Measurements from ENCODE around the gene GIMAP8. TPM values are rescaled to one million over a fixed set of nuclear protein-coding genes. Genes with fewer than 3 reads are reported as not detected.
A peak's percentile ranks its signal among the peaks of the same experiment; 100 is the strongest.

GIMAP8 gene
- 10 to 100 TPM; 11.3 to 36.0 (median 14.9) TPM for total RNA-seq
- polyA plus RNA-seq: 10 to 100 TPM; 11.7 to 20.3 TPM
- long read RNA-seq, donor 1, full-length matches to known transcripts: 19 of 33 reads
- long read RNA-seq, donor 1, partial matches to known transcripts: 13 of 33 reads
- long read RNA-seq, donor 1, other reads (novel, unspliced or antisense): 1 of 33 reads
- long read RNA-seq, donor 2, full-length matches to known transcripts: 87 of 152 reads
- long read RNA-seq, donor 2, partial matches to known transcripts: 22 of 152 reads
- long read RNA-seq, donor 2, other reads (novel, unspliced or antisense): 43 of 152 reads
- long read RNA-seq, donor 3, full-length matches to known transcripts: 18 of 27 reads
- long read RNA-seq, donor 3, partial matches to known transcripts: 7 of 27 reads
- long read RNA-seq, donor 3, other reads (novel, unspliced or antisense): 2 of 27 reads

DNA sequence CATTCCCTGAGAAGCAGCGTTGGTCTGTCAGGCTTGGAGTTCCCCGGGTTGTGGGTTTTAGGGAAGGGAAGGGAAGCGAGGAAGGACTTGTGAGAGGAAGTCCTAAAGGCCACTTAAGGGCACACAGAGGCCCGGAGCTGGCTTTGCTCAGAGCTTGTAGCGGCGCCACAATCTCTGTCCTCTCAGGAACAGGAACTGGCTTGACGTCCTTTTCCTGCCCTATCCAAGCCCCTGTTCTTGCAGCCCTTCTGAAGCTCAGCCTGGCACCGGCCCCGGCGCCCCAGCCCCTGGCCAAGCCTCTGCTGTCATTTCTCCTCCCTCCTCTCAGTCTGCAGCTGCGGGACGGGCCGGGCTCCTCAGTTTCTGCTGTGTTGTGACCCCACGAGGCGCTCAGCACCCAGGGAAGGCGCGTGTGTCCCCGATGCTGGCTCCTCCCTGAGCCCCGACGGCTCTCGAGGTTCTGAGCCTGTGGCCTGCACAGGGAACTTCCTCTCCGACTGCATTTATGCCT lies at the start of gene GIMAP8:
Gene GIMAP8 (plus strand): TSS at position 140 of the 511 bp plus-strand sequence. CDS start 16,069 bp downstream, outside the sequence.
- Histone ChIP-seq H3K36me3 (peaks cover 0 to 6% (median 0%) of the 10 kb centered on the region in 9 donors), H3K9me3 (peaks cover 0 to 1% (median 0%) of the 10 kb centered on the region in 12 donors), H3K4me1 (peaks cover 0 to 54% (median 15%) of the 10 kb centered on the region in 12 donors), H3K27ac (peak within 1 kb of the TSS; percentile 75 to 97 (median 88)), H3K27me3 (no peaks in the 10 kb centered on the region), H3K4me3 (peak within 1 kb of the TSS; percentile 39 to 74 (median 62))
- peak; percentile 83 to 92 (median 87) for ATAC-seq
- peak; percentile 82 to 93 (median 86) for DNase-seq
- intact Hi-C loops (cut with DNase I): loop anchor here in 9 of 10 donors (1.0 to 10.0 kb wide), 15 partner anchors 62 to 304 kb away; partner anchors contain the start of genes GIMAP5 (in 6 of the 9), GIMAP7 (in 3 of the 9), GIMAP4 (in 2 of the 9) and GIMAP6 (in 1 of the 9)
- TF ChIP-seq, protein P1, sequence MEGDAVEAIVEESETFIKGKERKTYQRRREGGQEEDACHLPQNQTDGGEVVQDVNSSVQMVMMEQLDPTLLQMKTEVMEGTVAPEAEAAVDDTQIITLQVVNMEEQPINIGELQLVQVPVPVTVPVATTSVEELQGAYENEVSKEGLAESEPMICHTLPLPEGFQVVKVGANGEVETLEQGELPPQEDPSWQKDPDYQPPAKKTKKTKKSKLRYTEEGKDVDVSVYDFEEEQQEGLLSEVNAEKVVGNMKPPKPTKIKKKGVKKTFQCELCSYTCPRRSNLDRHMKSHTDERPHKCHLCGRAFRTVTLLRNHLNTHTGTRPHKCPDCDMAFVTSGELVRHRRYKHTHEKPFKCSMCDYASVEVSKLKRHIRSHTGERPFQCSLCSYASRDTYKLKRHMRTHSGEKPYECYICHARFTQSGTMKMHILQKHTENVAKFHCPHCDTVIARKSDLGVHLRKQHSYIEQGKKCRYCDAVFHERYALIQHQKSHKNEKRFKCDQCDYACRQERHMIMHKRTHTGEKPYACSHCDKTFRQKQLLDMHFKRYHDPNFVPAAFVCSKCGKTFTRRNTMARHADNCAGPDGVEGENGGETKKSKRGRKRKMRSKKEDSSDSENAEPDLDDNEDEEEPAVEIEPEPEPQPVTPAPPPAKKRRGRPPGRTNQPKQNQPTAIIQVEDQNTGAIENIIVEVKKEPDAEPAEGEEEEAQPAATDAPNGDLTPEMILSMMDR (IDR thresholded peaks at IDR 0.05): no peak
- peak in 1 of 2 donors; percentile 26 for TF ChIP-seq POLR2A (IDR thresholded peaks at IDR 0.05)
- WGBS, 4 donors: 13 to 22% (median 18%) methylated on average over 22 of the region's 22 CpGs

DNA sequence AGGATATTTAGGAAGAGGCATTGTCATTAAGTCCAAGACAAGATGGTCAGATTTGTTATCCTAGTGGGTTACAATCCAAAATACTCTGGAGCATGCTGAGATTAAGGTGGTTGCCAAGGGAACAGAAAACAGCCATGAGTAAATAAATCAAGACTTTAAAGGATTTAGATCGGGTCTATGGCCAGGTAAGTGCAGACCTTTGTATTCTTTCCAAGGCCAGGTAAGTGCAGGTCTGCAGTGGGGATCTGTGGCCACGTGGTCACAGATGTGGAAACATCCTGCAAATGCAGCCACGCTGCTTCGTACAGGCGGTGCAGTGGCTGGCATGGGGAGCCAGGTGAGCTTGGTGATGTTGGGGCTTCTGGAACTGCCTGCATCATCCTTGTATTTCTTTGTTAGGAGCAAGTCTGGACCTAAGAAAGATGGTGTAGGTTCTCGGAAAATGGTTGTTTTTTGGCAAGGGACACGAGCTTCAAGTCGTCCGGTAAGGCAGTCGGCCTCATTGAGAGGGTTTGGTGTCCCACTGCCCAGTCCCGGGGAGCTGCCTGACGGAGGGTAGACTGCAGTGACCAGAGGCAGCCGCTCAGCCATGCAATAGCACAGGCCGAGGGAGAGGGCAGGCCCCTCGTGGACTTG lies 49.5 kb upstream of the GIMAP8 start:
- intact Hi-C loops (cut with DNase I): loop anchor here in 2 of 10 donors (5.0 to 10.0 kb wide), 2 partner anchors 34 to 526 kb away; partner anchors contain the start of genes ATP6V0E2 (in 1 of the 2) and REPIN1 (in 1 of the 2)
- 87 to 93% (median 92%) methylated on average over 15 of the region's 15 CpGs for WGBS, 4 donors

DNA sequence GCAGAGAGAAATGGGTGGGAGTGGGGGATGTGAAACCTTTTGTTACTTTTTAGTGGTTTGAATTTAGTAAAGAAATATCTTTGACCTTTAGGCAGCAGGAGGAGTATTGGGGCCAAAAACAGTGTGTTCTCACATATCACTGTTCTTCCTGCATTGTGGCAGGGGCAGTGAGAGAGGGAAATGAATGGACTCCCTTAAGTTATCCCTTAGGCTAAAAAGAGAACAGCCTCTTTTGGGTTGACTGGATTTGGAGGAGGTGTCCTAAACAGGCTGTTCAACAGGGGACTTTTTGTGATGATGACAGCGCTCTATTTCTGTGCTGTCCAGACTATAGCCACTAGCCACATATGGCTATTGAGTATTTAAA lies 49.0 kb upstream of the GIMAP8 start:
- 93 to 100% (median 96%) methylated on average over 1 of the region's 1 CpG for WGBS, 4 donors
- no peak for TF ChIP-seq POLR2A (IDR thresholded peaks at IDR 0.05)
- TF ChIP-seq, protein P1 (IDR thresholded peaks at IDR 0.05): no peak
- Histone ChIP-seq H3K9me3 (no peaks in the 10 kb centered on the region), H3K4me3 (no peak overlapping the region), H3K36me3 (peaks cover 0 to 22% (median 0%) of the 10 kb centered on the region in 9 donors), H3K4me1 (peaks cover 0 to 32% (median 18%) of the 10 kb centered on the region in 12 donors), H3K27ac (no peak overlapping the region), H3K27me3 (no peaks in the 10 kb centered on the region)
- ATAC-seq: no peak
- intact Hi-C loops (cut with DNase I): loop anchor here in 2 of 10 donors (5.0 to 10.0 kb wide), 2 partner anchors 34 to 527 kb away; partner anchors contain the start of genes ATP6V0E2 (in 1 of the 2) and REPIN1 (in 1 of the 2)
- DNase-seq: no peak

More for the DNA sequence above, 49.5 kb upstream of the GIMAP8 start:
- peaks cover 0 to 27% (median 15%) of the 10 kb centered on the region in 12 donors for H3K4me1 ChIP-seq
- ATAC-seq (no peak), DNase-seq (peak in 1 of 5 donors; percentile 54)
- TF ChIP-seq, protein P1 (IDR thresholded peaks at IDR 0.05): no peak
- no peak for TF ChIP-seq POLR2A (IDR thresholded peaks at IDR 0.05)
- peaks cover 0 to 24% (median 0%) of the 10 kb centered on the region in 9 donors for H3K36me3 ChIP-seq
- H3K4me3 ChIP-seq: no peak overlapping the region
- H3K9me3 ChIP-seq: no peaks in the 10 kb centered on the region
- no peak overlapping the region for H3K27ac ChIP-seq
- H3K27me3 ChIP-seq: no peaks in the 10 kb centered on the region

All from heart left ventricle (tissue), 16 donors.